Measurements from ENCODE around the gene UBE2D1.
A peak's percentile ranks its signal among the peaks of the same experiment; 100 is the strongest.
"Not testable (repeated sequence)": the region's sequence is repeated elsewhere in the genome, so short reads cannot be mapped to it uniquely, and the experiment has no call there.

UBE2D1 gene

GRCh38 chr10:58409956-58410610 lies 75.3 kb downstream of the UBE2D1 start:
- H3K4me3 ChIP-seq (ENCODE audit: low read depth, low read length): no peak overlapping the region
- TF ChIP-seq CTCF (IDR thresholded peaks at IDR 0.05; ENCODE audit: low read depth, low read length): no peak
- TF ChIP-seq MYC (IDR thresholded peaks at IDR 0.05; ENCODE audit: low read depth, low read length): no peak
- no peak for TF ChIP-seq MAX (IDR thresholded peaks at IDR 0.05; ENCODE audit: low read depth, low read length)
- TF ChIP-seq POLR2A (IDR thresholded peaks at IDR 0.05; ENCODE audit: extremely low read depth, insufficient read length): no peak
- no peak for DNase-seq (ENCODE audit: low read depth)

GRCh38 chr10:58412502-58412961 lies 77.7 kb downstream of the UBE2D1 start:
- TF ChIP-seq MAX (IDR thresholded peaks at IDR 0.05; ENCODE audit: low read depth, low read length) (no peak), MYC (IDR thresholded peaks at IDR 0.05; ENCODE audit: low read depth, low read length) (no peak), POLR2A (IDR thresholded peaks at IDR 0.05; ENCODE audit: extremely low read depth, insufficient read length) (no peak), CTCF (IDR thresholded peaks at IDR 0.05; ENCODE audit: low read depth, low read length) (no peak)
- H3K4me3 ChIP-seq (ENCODE audit: low read depth, low read length): no peak overlapping the region
- DNase-seq (ENCODE audit: low read depth): no peak

GRCh38 chr10:58414270-58415041 lies 79.7 kb downstream of the UBE2D1 start:
- no peak overlapping the region for H3K4me3 ChIP-seq (ENCODE audit: low read depth, low read length)
- peak; percentile 18 for DNase-seq (ENCODE audit: low read depth)
- TF ChIP-seq MYC (IDR thresholded peaks at IDR 0.05; ENCODE audit: low read depth, low read length) (no peak), CTCF (IDR thresholded peaks at IDR 0.05; ENCODE audit: low read depth, low read length) (no peak), POLR2A (IDR thresholded peaks at IDR 0.05; ENCODE audit: extremely low read depth, insufficient read length) (no peak), MAX (IDR thresholded peaks at IDR 0.05; ENCODE audit: low read depth, low read length) (no peak)

GRCh38 chr10:58415757-58416156 lies 81.0 kb downstream of the UBE2D1 start:
- no peak for TF ChIP-seq POLR2A (IDR thresholded peaks at IDR 0.05; ENCODE audit: extremely low read depth, insufficient read length)
- TF ChIP-seq CTCF (IDR thresholded peaks at IDR 0.05; ENCODE audit: low read depth, low read length): no peak
- TF ChIP-seq MYC (IDR thresholded peaks at IDR 0.05; ENCODE audit: low read depth, low read length): no peak
- TF ChIP-seq MAX (IDR thresholded peaks at IDR 0.05; ENCODE audit: low read depth, low read length): no peak
- no peak overlapping the region for H3K4me3 ChIP-seq (ENCODE audit: low read depth, low read length)

GRCh38 chr10:58417902-58418301 lies 83.1 kb downstream of the UBE2D1 start:
- DNase-seq (ENCODE audit: low read depth); H3K4me3 ChIP-seq (ENCODE audit: low read depth, low read length): not testable (repeated sequence)

More at GRCh38 chr10:58415757-58416156, 81.0 kb downstream of the UBE2D1 start:
- DNase-seq (ENCODE audit: low read depth): no peak
